Dendritic cell treated with granulocyte-macrophage colony-stimulating factor and Interleukin-4, amounts not matched to agents 40 ng/mL and 50 ng/mL, for 4 days (primary cell): Measurements from ENCODE around the gene ATL1.
"Not testable (repeated sequence)": the region's sequence is repeated elsewhere in the genome, so short reads cannot be mapped to it uniquely, and the experiment has no call there.

Experiments used
- H3K27ac Mint-ChIP-seq: one replicate; pipeline ENCODE4 v1.8.0; 2022; ENCODE audit warnings: mild to moderate bottlenecking, mixed read lengths
- H3K27me3 Mint-ChIP-seq: one replicate; pipeline ENCODE4 v1.8.0; 2022; ENCODE audit warnings: mild to moderate bottlenecking, mixed read lengths
- H3K36me3 Mint-ChIP-seq: one replicate; pipeline ENCODE4 v1.8.0; 2022; ENCODE audit warnings: low read depth, mixed read lengths
- H3K4me1 Mint-ChIP-seq: one replicate; pipeline ENCODE4 v1.8.0; 2022; ENCODE audit warnings: low read depth, mixed read lengths
- H3K4me3 Mint-ChIP-seq: one replicate; pipeline ENCODE4 v1.8.0; 2022; ENCODE audit warnings: mild to moderate bottlenecking, moderate library complexity, mixed read lengths
- H3K9me3 Mint-ChIP-seq: one replicate; pipeline ENCODE4 v1.8.0; 2022; ENCODE audit warnings: mixed read lengths
- intact Hi-C: fragments of 100-400 bp; cut with micrococcal nuclease; formaldehyde crosslinking; loops from one replicate; pipeline ENCODE4 v1.15.0; 2022

The ATL1 gene

DNA sequence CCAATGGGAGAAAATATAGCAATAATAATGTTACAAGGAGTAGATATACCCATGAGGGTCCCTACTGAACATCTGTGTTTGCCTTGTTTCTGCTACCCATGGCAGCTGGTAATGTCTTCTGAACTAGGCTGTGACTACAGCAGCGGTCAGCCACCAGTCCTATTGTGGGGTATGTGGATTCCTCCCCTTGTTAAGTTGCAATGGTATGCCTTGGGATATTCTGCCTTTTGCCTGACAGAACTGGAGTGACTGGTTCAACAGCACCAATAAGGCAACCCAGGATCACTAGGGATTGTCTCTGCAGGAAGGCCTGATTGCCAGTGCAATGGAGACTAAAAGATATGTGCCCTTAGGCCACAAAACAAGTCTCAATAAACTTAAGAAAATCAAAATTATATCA, 9.7 kb upstream of the ATL1 start:
- Mint-ChIP-seq H3K27me3 (peaks cover 3% of the 10 kb centered on the region), H3K4me3 (no peak overlapping the region), H3K4me1 (peaks cover 5% of the 10 kb centered on the region), H3K36me3 (no peaks in the 10 kb centered on the region), H3K9me3 (no peaks in the 10 kb centered on the region), H3K27ac (no peak overlapping the region)
- intact Hi-C loops, result no loop called here

DNA sequence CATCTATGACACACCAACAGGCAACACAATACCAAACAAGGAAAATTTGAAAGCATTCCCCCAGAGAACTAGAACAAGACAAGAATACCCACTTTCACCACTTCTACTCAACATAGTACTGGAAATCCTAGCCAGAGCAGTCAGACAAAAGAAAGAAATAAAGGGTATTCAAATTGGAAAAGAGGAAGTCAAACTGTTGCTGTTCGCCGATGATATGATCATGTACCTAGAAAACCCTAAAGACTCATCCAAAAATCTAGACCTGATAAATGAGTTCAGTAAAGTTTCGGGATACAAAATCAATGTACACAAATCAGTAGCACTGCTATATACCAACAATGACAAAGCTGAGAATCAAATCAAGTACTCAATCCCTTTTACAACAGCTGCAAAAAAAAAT, 8.1 kb upstream of the ATL1 start:
- Mint-ChIP-seq H3K4me3 (no peak overlapping the region), H3K27me3 (peaks cover 3% of the 10 kb centered on the region), H3K27ac (no peak overlapping the region), H3K9me3 (no peaks in the 10 kb centered on the region), H3K36me3 (no peaks in the 10 kb centered on the region), H3K4me1 (peaks cover 5% of the 10 kb centered on the region)
- intact Hi-C loops, result no loop called here

DNA sequence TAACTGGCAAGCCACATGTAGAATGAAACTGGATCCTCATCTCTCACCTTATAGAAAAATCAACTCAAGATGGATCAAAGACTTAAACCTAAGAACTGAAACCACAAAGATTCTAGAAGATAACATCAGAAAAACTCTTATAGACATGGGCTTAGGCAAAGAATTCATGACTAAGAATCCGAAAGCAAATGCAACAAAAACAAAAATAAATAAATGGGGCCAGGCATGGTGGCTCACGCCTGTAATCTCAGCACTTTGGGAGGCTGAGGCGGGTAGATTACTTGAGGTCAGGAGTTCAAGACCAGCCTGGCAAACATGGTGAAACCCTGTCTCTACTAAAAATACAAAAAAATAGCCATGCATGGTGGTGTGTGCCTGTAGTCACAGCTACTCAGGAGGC, 7.1 kb upstream of the ATL1 start:
- H3K4me3 Mint-ChIP-seq, H3K27me3 Mint-ChIP-seq, intact Hi-C loops, H3K36me3 Mint-ChIP-seq, H3K9me3 Mint-ChIP-seq, H3K4me1 Mint-ChIP-seq, H3K27ac Mint-ChIP-seq: not testable (repeated sequence)

DNA sequence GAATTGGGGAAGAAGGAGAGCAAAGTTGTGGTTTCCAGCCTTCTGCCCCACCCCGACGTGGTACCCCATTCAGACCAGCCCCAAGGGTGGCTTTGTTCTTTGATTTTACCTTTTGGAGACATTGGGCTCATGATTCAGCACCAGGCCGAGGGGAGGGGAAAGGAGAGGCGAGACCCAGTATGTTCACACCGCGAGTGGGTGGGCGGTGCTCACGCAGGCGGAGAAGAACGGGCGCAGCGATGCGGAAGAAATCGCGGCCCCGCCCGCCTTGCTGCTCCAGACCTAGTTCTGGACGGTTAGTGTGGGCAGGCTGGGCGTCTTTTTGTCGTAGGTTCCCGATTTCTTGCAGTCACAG, 963 bp downstream of the ATL1 start:
- peak overlapping the region; percentile 88 for H3K4me3 Mint-ChIP-seq
- peaks cover 20% of the 10 kb centered on the region for H3K27me3 Mint-ChIP-seq
- peak overlapping the region; percentile 80 for H3K27ac Mint-ChIP-seq
- peaks cover 13% of the 10 kb centered on the region for H3K4me1 Mint-ChIP-seq
- intact Hi-C loops, result no loop called here
- peaks cover 5% of the 10 kb centered on the region for H3K36me3 Mint-ChIP-seq
- H3K9me3 Mint-ChIP-seq, result no peaks in the 10 kb centered on the region

DNA sequence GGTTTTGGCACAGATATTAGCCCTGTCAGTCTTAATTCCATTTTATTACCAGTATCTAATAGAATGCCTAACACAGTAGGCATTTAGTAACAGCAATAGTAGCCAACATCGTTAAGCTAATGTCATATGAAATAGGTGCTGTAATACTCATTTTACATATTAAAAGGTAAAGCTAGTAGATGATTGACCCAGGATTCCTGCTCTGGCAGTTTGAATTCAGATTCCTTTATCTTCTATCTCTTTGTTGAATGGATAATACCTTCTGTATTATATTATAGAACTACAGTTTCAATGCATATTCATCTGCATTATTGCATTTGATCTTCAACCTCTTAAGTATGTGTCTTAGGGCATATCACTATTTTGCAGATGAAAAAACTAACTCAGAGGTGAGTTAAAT, 2.9 kb downstream of the ATL1 start:
- no peak overlapping the region for H3K27ac Mint-ChIP-seq
- H3K4me3 Mint-ChIP-seq, result no peak overlapping the region
- H3K27me3 Mint-ChIP-seq, result peaks cover 18% of the 10 kb centered on the region
- intact Hi-C loops, result no loop called here
- H3K9me3 Mint-ChIP-seq, result no peaks in the 10 kb centered on the region
- peaks cover 5% of the 10 kb centered on the region for H3K36me3 Mint-ChIP-seq
- H3K4me1 Mint-ChIP-seq, result peaks cover 13% of the 10 kb centered on the region

DNA sequence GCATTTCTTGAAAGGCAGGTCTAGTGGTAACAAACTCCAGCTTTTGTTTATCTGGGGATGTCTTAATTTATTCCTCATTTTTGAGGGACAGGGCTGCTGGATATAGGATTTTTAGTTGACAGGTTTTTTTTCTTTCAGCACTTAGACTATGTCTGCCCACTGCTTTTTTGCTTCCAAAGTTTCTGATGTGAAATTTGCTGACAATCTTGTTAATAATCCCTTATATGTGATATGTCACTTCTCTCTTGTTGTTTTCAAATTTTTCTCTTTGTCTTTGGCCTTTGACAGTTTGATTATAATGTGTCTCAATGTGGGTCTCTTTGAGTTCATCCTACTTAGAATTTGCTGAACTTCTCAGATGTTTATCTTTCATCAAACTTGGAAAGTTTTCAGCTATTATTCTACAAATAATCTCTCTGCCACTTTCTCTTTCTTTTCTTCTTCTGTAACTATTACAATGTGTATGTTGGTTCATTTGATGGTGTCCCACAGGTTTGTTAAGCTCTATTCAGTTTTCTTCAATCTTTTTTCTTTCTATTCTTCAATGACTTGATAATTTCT, 9.8 kb downstream of the ATL1 start:
- Mint-ChIP-seq H3K4me3 (no peak overlapping the region), H3K36me3 (peaks cover 6% of the 10 kb centered on the region), H3K4me1 (no peaks in the 10 kb centered on the region), H3K27ac (no peak overlapping the region), H3K9me3 (peaks cover 30% of the 10 kb centered on the region), H3K27me3 (no peaks in the 10 kb centered on the region)
- intact Hi-C loops, result no loop called here

DNA sequence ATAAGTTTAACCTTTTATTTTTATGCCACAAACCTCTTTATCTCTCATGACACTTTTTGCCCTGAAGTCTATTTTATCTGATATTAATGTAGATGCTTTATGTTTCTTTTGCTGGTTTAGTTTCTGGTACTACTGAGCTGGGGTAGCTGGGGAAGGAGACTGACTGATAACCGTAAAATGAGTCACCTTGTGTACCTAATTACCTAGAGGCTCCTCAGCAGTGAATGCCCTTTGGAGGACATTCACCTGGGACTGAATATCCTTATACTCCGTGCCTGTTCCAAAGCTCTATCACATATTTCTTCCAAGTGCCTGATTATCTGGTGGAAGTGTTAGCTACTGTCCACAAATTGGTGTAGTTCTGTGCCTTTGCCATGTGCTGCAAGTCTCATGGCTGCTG, 13.9 kb downstream of the ATL1 start:
- Mint-ChIP-seq H3K27ac (no peak overlapping the region), H3K4me1 (peaks cover 6% of the 10 kb centered on the region), H3K4me3 (no peak overlapping the region), H3K27me3 (no peaks in the 10 kb centered on the region), H3K36me3 (peaks cover 6% of the 10 kb centered on the region), H3K9me3 (peaks cover 22% of the 10 kb centered on the region)
- intact Hi-C loops, result no loop called here

DNA sequence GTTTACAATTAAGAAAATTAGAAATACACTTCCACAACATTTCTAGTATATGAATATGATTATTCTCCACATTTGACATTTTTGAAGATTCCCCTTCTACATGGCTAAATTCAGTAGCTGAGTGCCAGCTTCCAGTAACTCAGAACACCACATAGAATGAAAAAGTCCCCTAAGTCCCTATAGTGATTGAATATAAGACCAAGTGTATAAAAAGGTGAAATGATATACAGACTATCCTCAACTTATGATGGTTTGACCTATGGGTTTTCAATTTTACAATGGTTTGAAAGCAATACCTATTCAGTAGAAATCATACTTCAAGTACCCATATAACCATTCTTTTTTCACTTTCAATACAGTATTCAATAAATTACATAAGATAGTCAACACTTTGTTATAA, 15.8 kb downstream of the ATL1 start:
- Mint-ChIP-seq H3K27ac (no peak overlapping the region), H3K36me3 (no peaks in the 10 kb centered on the region), H3K4me1 (peaks cover 6% of the 10 kb centered on the region), H3K9me3 (peaks cover 5% of the 10 kb centered on the region), H3K27me3 (no peaks in the 10 kb centered on the region), H3K4me3 (no peak overlapping the region)
- intact Hi-C loops, result no loop called here

DNA sequence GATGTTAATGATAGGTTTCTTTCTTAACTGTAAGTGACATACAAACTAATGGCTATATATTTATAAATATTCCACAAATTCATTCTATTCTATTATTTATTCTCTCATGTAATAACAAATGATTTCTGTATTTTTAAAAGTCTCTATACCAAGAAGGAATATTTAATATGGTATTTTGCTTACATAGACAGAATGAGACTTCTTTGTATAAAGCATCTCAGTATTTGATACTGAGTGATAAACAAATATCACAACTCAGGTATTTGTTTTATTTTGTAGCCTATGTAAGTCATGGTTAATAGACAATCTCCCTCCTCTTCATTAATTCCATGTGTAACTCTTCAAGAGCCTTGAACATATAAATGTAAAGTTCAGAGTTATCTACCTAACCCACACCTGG, 18.0 kb downstream of the ATL1 start:
- no peaks in the 10 kb centered on the region for H3K27me3 Mint-ChIP-seq
- H3K36me3 Mint-ChIP-seq, result no peaks in the 10 kb centered on the region
- intact Hi-C loops, result no loop called here
- H3K9me3 Mint-ChIP-seq, result no peaks in the 10 kb centered on the region
- no peak overlapping the region for H3K27ac Mint-ChIP-seq
- H3K4me3 Mint-ChIP-seq, result no peak overlapping the region
- H3K4me1 Mint-ChIP-seq, result peaks cover 6% of the 10 kb centered on the region

DNA sequence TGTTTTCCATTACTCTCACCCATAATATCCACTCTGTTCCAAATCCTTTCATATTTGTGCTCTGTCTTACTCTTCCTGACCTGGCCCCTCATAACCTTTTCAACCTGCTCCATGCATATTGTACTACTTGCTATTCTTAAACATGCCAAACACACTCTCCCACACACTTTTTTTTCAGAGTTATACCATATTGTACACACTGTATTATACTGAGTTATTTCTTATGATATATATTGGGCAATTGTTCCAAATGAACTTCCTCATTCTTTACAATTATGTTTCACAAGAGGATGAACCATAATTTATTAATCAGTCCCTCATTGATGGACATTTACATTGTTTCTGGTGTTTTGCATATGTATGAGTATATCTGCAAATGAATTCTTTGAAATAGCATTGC, 18.5 kb downstream of the ATL1 start:
- Mint-ChIP-seq H3K4me1 (peaks cover 6% of the 10 kb centered on the region), H3K27me3 (no peaks in the 10 kb centered on the region), H3K9me3 (no peaks in the 10 kb centered on the region), H3K36me3 (no peaks in the 10 kb centered on the region), H3K4me3 (no peak overlapping the region), H3K27ac (no peak overlapping the region)
- intact Hi-C loops, result no loop called here

DNA sequence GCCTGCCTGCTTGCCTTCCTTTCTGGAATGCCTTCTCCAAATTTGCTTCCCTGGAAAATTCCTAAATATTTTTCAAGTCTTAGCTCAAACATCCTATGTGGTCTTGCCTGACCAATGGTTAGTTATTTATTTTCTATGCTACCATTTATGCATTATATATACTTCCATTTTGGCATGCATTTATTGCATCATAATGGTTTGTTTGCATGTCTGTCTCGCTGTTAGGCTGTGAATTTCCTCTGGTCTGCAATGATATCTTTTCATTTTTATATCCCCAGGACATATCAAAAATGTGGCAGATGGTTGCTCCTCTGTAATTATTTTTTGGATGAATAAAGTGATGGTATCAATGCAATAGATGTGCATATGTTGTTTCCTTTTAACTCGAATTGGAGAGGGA, 30.5 kb downstream of the ATL1 start:
- Mint-ChIP-seq H3K27me3 (no peaks in the 10 kb centered on the region), H3K4me1 (peaks cover 5% of the 10 kb centered on the region), H3K36me3 (no peaks in the 10 kb centered on the region), H3K4me3 (no peak overlapping the region), H3K27ac (no peak overlapping the region), H3K9me3 (peaks cover 7% of the 10 kb centered on the region)
- intact Hi-C loops, result no loop called here

DNA sequence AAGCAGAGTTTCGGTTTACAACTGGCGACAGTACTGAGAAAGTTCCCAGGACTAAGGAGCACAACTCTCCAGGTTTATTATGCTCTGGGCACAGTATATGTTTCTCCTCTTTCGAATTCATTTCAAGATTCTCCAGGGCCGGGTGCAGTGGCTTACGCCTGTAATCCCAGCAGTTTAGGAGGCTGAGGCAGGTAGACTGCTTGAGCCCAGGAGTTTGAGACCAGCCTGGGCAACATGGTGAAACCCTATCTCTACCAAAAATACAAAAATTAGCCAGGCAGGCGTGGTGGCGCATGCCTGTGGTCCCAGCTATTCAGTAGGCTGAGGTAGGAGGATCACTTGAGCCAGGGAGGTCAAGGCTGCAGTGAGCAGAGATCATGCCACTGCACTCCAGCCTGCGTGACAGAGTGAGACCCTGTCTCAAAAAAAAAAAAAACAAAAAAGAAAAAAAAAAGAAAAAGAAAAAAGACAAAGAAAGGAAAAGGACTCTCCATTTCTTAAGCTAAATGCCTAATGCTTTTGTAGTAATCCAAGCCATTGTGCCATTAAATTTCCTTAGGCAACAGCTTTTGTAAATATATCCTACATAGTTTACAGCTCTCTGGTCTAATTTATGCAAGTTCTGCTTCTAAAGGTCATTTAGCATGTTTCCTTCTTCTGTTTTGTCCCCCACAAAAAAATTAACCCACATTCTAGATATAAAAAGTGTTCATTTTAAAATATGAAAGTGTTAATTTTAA, 34.8 kb downstream of the ATL1 start:
- no peaks in the 10 kb centered on the region for H3K27me3 Mint-ChIP-seq
- no peak overlapping the region for H3K27ac Mint-ChIP-seq

DNA sequence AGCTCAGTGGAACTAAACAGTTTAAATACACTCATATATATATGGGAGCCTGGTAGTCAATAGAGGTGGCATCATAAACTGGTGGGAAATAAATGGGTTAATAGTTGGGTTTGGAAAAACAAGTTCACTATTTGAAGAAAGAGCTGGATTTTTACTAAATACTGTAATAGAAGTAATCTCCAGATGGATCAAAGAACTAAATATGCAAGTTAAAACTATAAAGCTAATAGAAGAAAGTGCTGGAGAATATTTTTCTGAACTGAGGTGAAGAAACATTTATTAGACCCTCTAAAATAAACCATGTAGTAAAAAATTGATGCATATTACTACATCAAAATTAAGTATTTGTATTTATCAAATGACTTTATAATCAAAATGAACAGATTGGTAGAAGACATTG, 38.8 kb downstream of the ATL1 start:
- H3K4me1 Mint-ChIP-seq, result no peaks in the 10 kb centered on the region
- intact Hi-C loops, result no loop called here
- H3K27me3 Mint-ChIP-seq, result no peaks in the 10 kb centered on the region
- no peak overlapping the region for H3K4me3 Mint-ChIP-seq
- H3K27ac Mint-ChIP-seq, result no peak overlapping the region
- no peaks in the 10 kb centered on the region for H3K36me3 Mint-ChIP-seq
- H3K9me3 Mint-ChIP-seq, result peaks cover 5% of the 10 kb centered on the region

More for the DNA sequence above, 34.8 kb downstream of the ATL1 start:
- Mint-ChIP-seq H3K4me3 (no peak overlapping the region), H3K9me3 (peaks cover 7% of the 10 kb centered on the region), H3K4me1 (peaks cover 5% of the 10 kb centered on the region), H3K36me3 (no peaks in the 10 kb centered on the region)
- intact Hi-C loops, result no loop called here

DNA sequence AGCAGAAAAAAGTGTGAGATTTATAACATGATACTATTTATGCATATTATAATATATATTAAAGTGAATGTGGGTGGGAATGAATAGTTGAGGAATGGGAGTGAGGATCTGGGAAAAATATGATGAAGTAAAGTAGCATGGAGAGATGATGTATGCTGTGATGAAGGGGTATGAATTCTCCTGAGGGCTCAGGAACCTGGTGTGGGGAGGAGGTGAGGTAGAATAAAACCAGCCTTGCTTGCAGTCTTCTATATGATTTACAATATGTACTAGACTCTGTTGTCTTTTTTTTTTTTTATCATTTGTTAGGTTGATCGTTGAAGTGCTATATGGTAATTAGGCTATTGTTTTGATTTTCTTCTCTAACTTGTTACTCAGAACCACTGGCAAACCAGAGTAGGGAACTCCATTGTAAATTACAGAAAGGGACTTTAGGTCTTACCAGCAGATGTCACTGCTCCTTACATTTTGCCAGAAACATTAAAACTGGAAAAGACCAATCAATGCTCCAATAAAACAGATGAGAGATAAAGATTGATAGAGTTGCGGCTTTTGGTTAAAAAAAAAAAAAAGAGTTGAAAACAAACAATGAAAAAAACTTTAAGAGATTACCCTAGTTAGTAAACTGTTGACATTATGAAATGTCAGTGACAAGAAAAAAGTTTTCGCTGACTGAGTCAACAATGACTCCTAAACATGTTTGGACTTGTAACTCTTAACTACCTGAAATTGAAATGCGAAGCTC, 39.9 kb downstream of the ATL1 start:
- intact Hi-C loops, result loop anchor here (2.0 to 5.0 kb wide), 2 partner anchors 115 to 172 kb away; no protein-coding TSS in a partner anchor
- Mint-ChIP-seq H3K27me3 (no peaks in the 10 kb centered on the region), H3K4me1 (no peaks in the 10 kb centered on the region), H3K4me3 (no peak overlapping the region), H3K36me3 (no peaks in the 10 kb centered on the region), H3K27ac (no peak overlapping the region), H3K9me3 (no peaks in the 10 kb centered on the region)
